Small intestine (tissue), 7 donors: ENCODE results near the gene CIITA. TPM values are rescaled to one million over a fixed set of nuclear protein-coding genes. Genes with fewer than 3 reads are reported as not detected.
"Not testable (repeated sequence)": the region's sequence is repeated elsewhere in the genome, so short reads cannot be mapped to it uniquely, and the experiment has no call there.

Experiments
- DNase-seq, 2 donors: peaks; one replicate each; pipeline versions ENCODE4 v3.0.0 to v3.0.0-alpha.2; 2013
- FAIRE-seq: peaks from 2 replicates; lab custom pipeline; 2012; peaks lifted over from hg19 to GRCh38; lab: Jason Lieb, UNC
- H3K27ac ChIP-seq, 3 donors: one replicate each; pipeline ENCODE4 v1.5.1; 2013; ENCODE audit warnings: low read length in 2 of 3, mild to moderate bottlenecking in 2 of 3, control low read depth in 1 of 3, inconsistent platforms in 1 of 3, low read depth in 1 of 3, moderate library complexity in 1 of 3
- H3K27me3 ChIP-seq, 3 donors: one replicate each; pipeline ENCODE4 v1.6.1; 2013; ENCODE audit warnings: low read length in 3 of 3, inconsistent platforms in 1 of 3; ENCODE audit not compliant: control insufficient read depth in 3 of 3, insufficient read depth in 3 of 3
- H3K36me3 ChIP-seq, 3 donors: one replicate each; pipeline ENCODE4 v1.6.1; 2013; ENCODE audit warnings: low read length in 3 of 3, inconsistent platforms in 1 of 3, low read depth in 1 of 3, mild to moderate bottlenecking in 1 of 3, moderate library complexity in 1 of 3; ENCODE audit not compliant: control insufficient read depth in 3 of 3, insufficient read depth in 2 of 3
- H3K4me1 ChIP-seq, 3 donors: one replicate each; pipeline ENCODE4 v1.6.1; 2013; ENCODE audit warnings: low read length in 2 of 3, inconsistent platforms in 1 of 3, low read depth in 1 of 3, mild to moderate bottlenecking in 1 of 3, moderate library complexity in 1 of 3; ENCODE audit not compliant: control insufficient read depth in 3 of 3, insufficient read depth in 2 of 3
- H3K4me3 ChIP-seq, 3 donors: one replicate each; pipeline ENCODE4 v1.5.1; 2013; ENCODE audit warnings: low read length in 3 of 3, control low read depth in 1 of 3, inconsistent platforms in 1 of 3, low read depth in 1 of 3, mild to moderate bottlenecking in 1 of 3, moderate library complexity in 1 of 3
- H3K9me3 ChIP-seq, 2 donors: one replicate each; pipeline ENCODE4 v1.6.1; 2013; ENCODE audit warnings: low read depth in 1 of 2, low read length in 1 of 2; ENCODE audit not compliant: control insufficient read depth in 2 of 2, insufficient read depth in 1 of 2
- WGBS, 3 donors: extraction: QIAGEN DNeasy Blood & Tissue Kit; methylation state at CpG; one replicate each; pipeline ENCODE4 v1.1.7; 2013; 5-methylcytosine and 5-hydroxymethylcytosine counted together
- polyA plus RNA-seq, 4 donors: library from polyadenylated mRNA; stranded (reverse) in 3 of 4; unstranded in 1 of 4; fragments of 200-250 nt in 3 of 4; fragments of 120-200 nt in 1 of 4; gene quantifications; one replicate each; pipeline versions ENCODE4 v1.2.1 to v1.2.3, GENCODE V29; 2013
- donor health status: healthy with polysubstance abuse.
- donor health status: control.
- donor health status: control.
- donor health status: Bipolar disorder and iron deficiency.
- donor health status: healthy.

CIITA gene
- polyA plus RNA-seq, 4 donors = 8.1 to 11.7 (median 10.4) TPM

DNA sequence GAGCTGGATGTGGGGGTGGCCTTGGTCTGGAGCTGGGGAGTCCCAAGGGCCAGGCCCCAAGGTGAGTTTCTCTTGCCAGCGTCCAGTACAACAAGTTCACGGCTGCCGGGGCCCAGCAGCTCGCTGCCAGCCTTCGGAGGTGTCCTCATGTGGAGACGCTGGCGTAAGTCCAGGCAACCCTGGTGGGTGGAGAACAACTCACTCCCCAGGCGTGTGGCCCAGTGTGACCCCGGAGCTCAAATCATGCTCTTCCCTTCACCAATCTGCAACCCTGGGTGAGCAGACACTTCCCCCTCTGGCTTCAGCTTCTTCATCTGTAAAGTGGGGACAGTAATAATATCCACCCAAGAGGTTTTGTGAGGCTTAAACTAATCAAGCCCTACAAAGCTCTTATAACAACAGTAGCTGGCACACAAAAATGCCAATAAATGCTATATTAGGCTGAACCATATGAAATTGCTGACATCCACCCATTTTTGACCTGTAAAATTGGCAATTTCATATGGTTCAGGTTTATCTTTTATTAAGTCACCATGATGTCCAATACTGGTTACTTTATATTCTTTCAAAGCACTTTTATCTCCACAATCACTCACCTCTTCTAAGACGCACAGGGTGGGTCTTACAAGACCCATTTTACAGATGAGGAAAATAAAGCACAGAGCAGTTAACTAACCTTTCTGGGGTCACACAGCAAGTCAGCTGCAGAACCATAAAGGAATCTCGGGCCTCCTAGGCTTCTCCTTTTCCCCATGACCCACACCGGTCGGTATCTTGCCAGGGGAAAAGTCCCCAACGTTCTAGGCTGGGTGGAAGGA, 45.5 kb downstream of the CIITA start:
- 79 to 81% (median 80%) methylated on average over 14 of the region's 14 CpGs for WGBS, 3 donors
- Histone ChIP-seq H3K27me3 (no peaks in the 10 kb centered on the region), H3K36me3 (peaks cover 2 to 48% (median 7%) of the 10 kb centered on the region in 3 donors), H3K4me3 (no peak overlapping the region), H3K27ac (no peak overlapping the region), H3K9me3 (no peaks in the 10 kb centered on the region), H3K4me1 (peaks cover 0 to 4% (median 0%) of the 10 kb centered on the region in 3 donors)
- FAIRE-seq = no peak
- no peak for DNase-seq

DNA sequence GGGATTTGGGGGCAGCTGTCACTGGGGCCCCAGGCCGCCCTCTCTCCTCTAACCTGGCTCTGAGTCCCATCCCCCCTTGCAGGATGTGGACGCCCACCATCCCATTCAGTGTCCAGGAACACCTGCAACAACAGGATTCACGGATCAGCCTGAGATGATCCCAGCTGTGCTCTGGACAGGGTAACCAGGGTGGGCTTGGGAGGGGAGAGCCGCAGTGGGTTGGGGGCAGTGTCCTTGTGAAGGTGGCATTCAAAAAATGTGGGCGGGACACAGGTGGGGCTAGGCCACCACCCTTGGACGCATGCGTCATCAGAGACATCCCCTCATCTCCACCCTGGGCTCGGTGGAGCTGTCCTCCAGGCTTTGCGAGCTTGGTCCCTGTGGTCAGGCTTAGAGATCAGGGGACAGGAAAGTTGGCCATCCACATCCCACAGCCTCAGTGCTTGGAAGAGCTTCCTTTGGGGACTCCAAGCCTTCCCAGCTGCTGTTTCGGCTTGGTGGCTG, 46.2 kb downstream of the CIITA start:
- H3K27ac ChIP-seq = no peak overlapping the region

GRCh38 chr16:10923650-10924214, 46.7 kb downstream of the CIITA start:
- Histone ChIP-seq H3K36me3 (peaks cover 4 to 57% (median 7%) of the 10 kb centered on the region in 3 donors), H3K9me3 (no peaks in the 10 kb centered on the region), H3K27me3 (no peaks in the 10 kb centered on the region), H3K4me3 (no peak overlapping the region), H3K27ac (no peak overlapping the region), H3K4me1 (peaks cover 0 to 2% (median 0%) of the 10 kb centered on the region in 3 donors)
- FAIRE-seq = no peak
- DNase-seq = peak in 1 of 2 donors; percentile 36
- 54 to 76% (median 67%) methylated on average over 14 of the region's 14 CpGs for WGBS, 3 donors

More for the DNA sequence above, 46.2 kb downstream of the CIITA start:
- 78 to 90% (median 87%) methylated on average over 10 of the region's 10 CpGs for WGBS, 3 donors
- H3K36me3 ChIP-seq = peaks cover 4 to 54% (median 7%) of the 10 kb centered on the region in 3 donors
- H3K4me1 ChIP-seq = peaks cover 0 to 4% (median 0%) of the 10 kb centered on the region in 3 donors
- no peaks in the 10 kb centered on the region for H3K27me3 ChIP-seq
- no peak overlapping the region for H3K4me3 ChIP-seq
- FAIRE-seq = no peak
- no peaks in the 10 kb centered on the region for H3K9me3 ChIP-seq
- no peak for DNase-seq

DNA sequence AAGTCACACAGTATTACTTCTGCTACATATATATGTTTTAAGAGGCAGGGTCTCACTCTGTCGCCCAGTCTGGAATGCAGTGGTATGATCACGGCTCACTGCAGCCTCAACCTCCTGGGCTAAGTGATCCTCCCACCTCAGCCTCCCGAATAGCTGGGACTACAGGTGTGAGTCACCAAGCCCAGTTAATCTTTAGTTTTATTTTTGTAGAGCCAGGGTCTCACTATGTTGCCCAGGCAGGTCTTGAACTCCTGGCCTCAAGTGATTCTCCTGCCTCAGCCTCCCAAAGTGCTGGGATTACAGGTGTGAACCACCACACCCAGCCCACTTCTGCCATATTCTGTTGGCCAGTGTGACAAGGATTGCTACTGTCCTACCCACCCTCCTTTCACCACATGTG, 48.3 kb downstream of the CIITA start:
- DNase-seq, H3K4me3 ChIP-seq, FAIRE-seq, H3K9me3 ChIP-seq, H3K27me3 ChIP-seq, H3K4me1 ChIP-seq, H3K27ac ChIP-seq: not testable (repeated sequence)
- peaks cover 4 to 72% (median 7%) of the 10 kb centered on the region in 3 donors for H3K36me3 ChIP-seq
- WGBS, 3 donors = 85 to 96% (median 95%) methylated on average over 3 of the region's 3 CpGs

- no peak for FAIRE-seq
- 74 to 83% (median 80%) methylated on average over 4 of the region's 4 CpGs for WGBS, 3 donors
- H3K36me3 ChIP-seq = peaks cover 4 to 79% (median 7%) of the 10 kb centered on the region in 3 donors
- no peak for DNase-seq
- no peak overlapping the region for H3K4me3 ChIP-seq
- H3K27me3 ChIP-seq = no peaks in the 10 kb centered on the region
- H3K4me1 ChIP-seq = peaks cover 0 to 2% (median 0%) of the 10 kb centered on the region in 3 donors
- H3K9me3 ChIP-seq = no peaks in the 10 kb centered on the region
- H3K27ac ChIP-seq = no peak overlapping the region
Measured at GRCh38 chr16:10926094-10926493, 49.1 kb downstream of the CIITA start.

GRCh38 chr16:10926867-10927266, 49.9 kb downstream of the CIITA start:
- no peak overlapping the region for H3K4me3 ChIP-seq
- DNase-seq (no peak), FAIRE-seq (no peak)
- H3K27ac ChIP-seq = no peak overlapping the region
- 90 to 96% (median 93%) methylated on average over 5 of the region's 5 CpGs for WGBS, 3 donors
- peaks cover 4 to 79% (median 7%) of the 10 kb centered on the region in 3 donors for H3K36me3 ChIP-seq
- H3K4me1 ChIP-seq = peaks cover 0 to 2% (median 0%) of the 10 kb centered on the region in 3 donors
- no peaks in the 10 kb centered on the region for H3K27me3 ChIP-seq
- no peaks in the 10 kb centered on the region for H3K9me3 ChIP-seq

- WGBS, 3 donors = 96 to 97% (median 96%) methylated on average over 11 of the region's 11 CpGs
Measured at GRCh38 chr16:10927497-10928112, 50.6 kb downstream of the CIITA start.

DNA sequence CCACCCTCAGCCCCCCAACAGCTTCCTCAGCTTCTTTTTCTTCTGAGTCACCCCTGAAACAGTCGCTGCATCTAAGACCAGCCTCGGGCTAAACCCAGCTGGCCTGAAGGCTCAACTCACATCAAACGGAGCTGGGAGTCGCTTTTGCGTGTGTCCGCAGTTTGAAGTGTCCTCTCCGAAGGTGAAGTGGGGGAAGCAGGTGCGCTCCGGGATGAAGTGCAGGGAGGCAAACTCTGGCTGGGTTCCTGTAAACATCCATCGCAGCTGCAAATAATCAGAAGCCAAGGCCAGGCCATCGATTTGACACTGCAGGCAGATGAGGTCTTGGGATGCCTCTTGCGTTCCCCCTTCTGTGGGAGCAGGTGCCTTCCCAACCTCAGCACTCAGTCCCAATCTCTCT, 52.1 kb downstream of the CIITA start:
- not testable (repeated sequence) for H3K9me3 ChIP-seq, FAIRE-seq, DNase-seq, H3K27me3 ChIP-seq, H3K4me3 ChIP-seq, H3K4me1 ChIP-seq, H3K27ac ChIP-seq
- 71 to 81% (median 79%) methylated on average over 12 of the region's 12 CpGs for WGBS, 3 donors
- H3K36me3 ChIP-seq = peaks cover 4 to 85% (median 6%) of the 10 kb centered on the region in 3 donors

More at GRCh38 chr16:10927497-10928112, 50.6 kb downstream of the CIITA start:
- H3K9me3 ChIP-seq = no peaks in the 10 kb centered on the region
- no peak overlapping the region for H3K27ac ChIP-seq
- H3K27me3 ChIP-seq = no peaks in the 10 kb centered on the region
- H3K4me3 ChIP-seq = no peak overlapping the region
- H3K4me1 ChIP-seq = no peaks in the 10 kb centered on the region
- peaks cover 4 to 78% (median 4%) of the 10 kb centered on the region in 3 donors for H3K36me3 ChIP-seq
- FAIRE-seq (no peak), DNase-seq (no peak)
